GM12878 (cell line): ENCODE measurements around the gene LOXL3. TPM values are rescaled to one million over a fixed set of nuclear protein-coding genes. Genes with fewer than 3 reads are reported as not detected.

Experiments used
- ATAC-seq: fragments of 200-7000 bp; cut with Tn5 transposase; 3 replicates; pipeline ENCODE4 v1.9.1; 2020; ENCODE audit warnings: mild to moderate bottlenecking, moderate library complexity
- BruUV-seq: library from RNA; stranded (reverse); fragments of 400-500 nt; replicated peaks from 2 replicates; lab custom pipeline; 2021; lab: Mats Ljungman, UMichigan
- CTCF ChIA-PET: fragments of 300-600 bp; sonication (Branson Sonifier 250); formaldehyde crosslinking; extraction: SDS; loops from one replicate; lab custom pipeline; 2021; ENCODE audit warnings: inconsistent platforms; lab: Yijun Ruan, JAX
- POLR2A ChIA-PET: fragments of 350-600 bp; formaldehyde crosslinking; extraction: SDS; loops from one replicate; lab custom pipeline; 2021; ENCODE audit warnings: inconsistent platforms; lab: Charles Lee
- RAD21 ChIA-PET: fragments of 300-600 bp; sonication (Branson Sonifier 250); formaldehyde crosslinking; loops from one replicate; lab custom pipeline; 2023; ENCODE audit warnings: antibody characterized with exemption; ENCODE audit not compliant: unreplicated experiment; lab: Charles Lee
- SMC1A ChIA-PET: fragments of 300-600 bp; sonication (Branson Sonifier 250); formaldehyde crosslinking; loops from one replicate; lab custom pipeline; 2023; ENCODE audit not compliant: unreplicated experiment, uncharacterized antibody; lab: Charles Lee
- DNase-seq: peaks from one replicate; pipeline ENCODE4 v3.0.0-alpha.2; 2011; ENCODE audit warnings: low read depth, low spot score
- FAIRE-seq: peaks from 3 replicates; lab custom pipeline; 2011; peaks lifted over from hg19 to GRCh38; lab: Jason Lieb, UNC
- H2AFZ ChIP-seq: 2 replicates; pipeline ENCODE4 v1.6.0; 2011; ENCODE audit warnings: low read depth, low read length, control low read depth; ENCODE audit not compliant: control insufficient read depth
- H3K27ac ChIP-seq: 2 replicates; pipeline ENCODE4 v1.5.1; 2011; ENCODE audit warnings: control low read depth; ENCODE audit not compliant: control insufficient read depth, insufficient read depth
- H3K27me3 ChIP-seq, 2 experiments: replicated peaks in 1 of 2; 2 replicates each; pipeline versions ENCODE4 v1.6.0 to v1.6.1; 2011; ENCODE audit warnings: low read length in 1 of 2; ENCODE audit not compliant: control insufficient read depth in 2 of 2, insufficient read depth in 2 of 2
- H3K36me3 ChIP-seq, 2 experiments: 2 replicates each; pipeline ENCODE4 v1.5.1; 2011; ENCODE audit warnings: low read length in 1 of 2; ENCODE audit not compliant: control insufficient read depth in 2 of 2, insufficient read depth in 2 of 2
- H3K4me1 ChIP-seq: 2 replicates; pipeline ENCODE4 v1.6.1; 2011; ENCODE audit warnings: mild to moderate bottlenecking, low read length, moderate library complexity, mixed read lengths; ENCODE audit not compliant: control insufficient read depth, insufficient read depth
- H3K4me2 ChIP-seq: 2 replicates; pipeline ENCODE4 v1.6.0; 2011; ENCODE audit warnings: control low read depth; ENCODE audit not compliant: control insufficient read depth, insufficient read depth
- H3K4me3 ChIP-seq: fragments of 200-600 bp; sonication (generic); 2 replicates; pipeline ENCODE4 v1.5.1; 2016
- H3K79me2 ChIP-seq: 2 replicates; pipeline ENCODE4 v1.6.0; 2011; ENCODE audit warnings: low read length; ENCODE audit not compliant: control insufficient read depth, insufficient read depth
- H3K9ac ChIP-seq: 2 replicates; pipeline ENCODE4 v1.8.0; 2011; ENCODE audit warnings: low read length, control low read depth, mixed read lengths; ENCODE audit not compliant: control insufficient read depth, insufficient read depth
- H3K9me3 ChIP-seq: replicated peaks from 3 replicates; pipeline ENCODE4 v1.5.1; 2011; ENCODE audit warnings: mild to moderate bottlenecking, low read length; ENCODE audit not compliant: control insufficient read depth, insufficient read depth
- H4K20me1 ChIP-seq: 2 replicates; pipeline ENCODE4 v1.6.0; 2011; ENCODE audit not compliant: control insufficient read depth, insufficient read depth
- CEBPB ChIP-seq, 2 experiments: fragments of 150-350 bp in 1 of 2; IDR thresholded peaks; 2 replicates each; pipeline ENCODE4 v1.6.1; 2012 to 2014; ENCODE audit warnings: low read depth in 2 of 2, low read length in 2 of 2, borderline replicate concordance in 1 of 2, inconsistent platforms in 1 of 2
- CHD4 ChIP-seq: fragments of 200-600 bp; sonication (generic); IDR thresholded peaks from 2 replicates; pipeline ENCODE4 v1.6.1; 2016; ENCODE audit warnings: mild to moderate bottlenecking
- DPF2 ChIP-seq: fragments of 450-650 bp; IDR thresholded peaks from 2 replicates; pipeline ENCODE4 v1.6.1; 2017; ENCODE audit warnings: mild to moderate bottlenecking
- FOS ChIP-seq: IDR thresholded peaks from 3 replicates; pipeline ENCODE4 v1.6.1; 2011; ENCODE audit warnings: borderline replicate concordance; ENCODE audit not compliant: insufficient read length; ENCODE audit errors: extremely low read depth
- IRF5 ChIP-seq: fragments of 450-650 bp; IDR thresholded peaks from 2 replicates; pipeline ENCODE4 v1.6.1; 2017; ENCODE audit warnings: borderline replicate concordance
- JUNB ChIP-seq: IDR thresholded peaks from 2 replicates; pipeline ENCODE4 v1.6.1; 2016; ENCODE audit warnings: antibody characterized with exemption, mild to moderate bottlenecking
- LARP7 ChIP-seq: fragments of 450-650 bp; IDR thresholded peaks from 2 replicates; pipeline ENCODE4 v1.6.1; 2017; ENCODE audit warnings: mild to moderate bottlenecking
- NBN ChIP-seq: fragments of 450-650 bp; IDR thresholded peaks from 2 replicates; pipeline ENCODE4 v1.6.1; 2016
- NFIC ChIP-seq: IDR thresholded peaks from 2 replicates; pipeline ENCODE4 v1.6.1; 2012; ENCODE audit warnings: low read depth, mild to moderate bottlenecking, inconsistent platforms, low read length, moderate library complexity
- NFYA ChIP-seq: IDR thresholded peaks from 2 replicates; pipeline ENCODE4 v1.6.1; 2011; ENCODE audit warnings: low read depth, mild to moderate bottlenecking, low read length, improper control_type of control experiment, borderline replicate concordance
- REST ChIP-seq: IDR thresholded peaks from 2 replicates; pipeline ENCODE4 v1.6.1; 2012; ENCODE audit warnings: mild to moderate bottlenecking, low read depth, low read length
- RFX5 ChIP-seq: IDR thresholded peaks from 2 replicates; pipeline ENCODE4 v1.6.1; 2011; ENCODE audit warnings: low read depth, low read length, improper control_type of control experiment
- SPI1 ChIP-seq: IDR thresholded peaks from 2 replicates; pipeline ENCODE4 v1.6.1; 2011; ENCODE audit warnings: low read depth, mild to moderate bottlenecking, low read length, moderate library complexity, borderline replicate concordance; ENCODE audit not compliant: insufficient read depth
- STAT1 ChIP-seq: fragments of 450-650 bp; conservative IDR thresholded peaks from 2 replicates; pipeline ENCODE4 v1.6.1; 2014; ENCODE audit warnings: antibody characterized with exemption, mild to moderate bottlenecking
- TCF7 ChIP-seq: IDR thresholded peaks from 2 replicates; pipeline ENCODE4 v1.6.1; 2014; ENCODE audit warnings: antibody characterized with exemption, borderline replicate concordance
- ZNF384 ChIP-seq: IDR thresholded peaks from 2 replicates; pipeline ENCODE4 v1.6.1; 2012; ENCODE audit warnings: low read depth, mild to moderate bottlenecking, low read length, improper control_type of control experiment, borderline replicate concordance
- WGBS: methylation state at CpG from one replicate; pipeline ENCODE4 v1.1.6; 2016; ENCODE audit warnings: low lambda C conversion rate; ENCODE audit not compliant: insufficient replicate concordance, insufficient coverage; ENCODE audit errors: missing lambda C conversion rate; 5-methylcytosine and 5-hydroxymethylcytosine counted together
- in situ Hi-C: fragments of 300-500 bp; cut with MboI; formaldehyde crosslinking; loops from 9 replicates; pipeline ENCODE4 v1.14.3; 2018; ENCODE audit warnings: mixed read lengths
- intact Hi-C: fragments of 100-400 bp; cut with micrococcal nuclease; formaldehyde crosslinking; loops from one replicate; pipeline ENCODE4 v1.14.2; 2022; ENCODE audit not compliant: unreplicated experiment
- polyA plus RNA-seq, 11 experiments: library from polyadenylated mRNA; depleted of rRNA in 4 of 11; unstranded in 6 of 11; stranded (reverse) in 5 of 11; fragments of >200 nt; fragmentation: Nextera tagmentation in 4 of 11; fragmentation: Illumina TruSeq in 1 of 11; extraction: Ambion mirVana in 4 of 11; extraction: Trizol in 1 of 11; gene quantifications; 1 replicate in 1 of 11; 2 replicates in 10 of 11; pipeline versions ENCODE4 v1.2.1 to v1.2.3, GENCODE V29; 2011 to 2016; ENCODE audit warnings: inconsistent platforms in 2 of 11, missing spikeins in 2 of 11, low read depth in 1 of 11
- total RNA-seq, 4 experiments: library from RNA; depleted of rRNA in 3 of 4; stranded (reverse); fragments of >200 nt in 3 of 4; fragmentation: Illumina TruSeq in 1 of 4; extraction: Trizol in 1 of 4; gene quantifications; 2 replicates each; pipeline versions ENCODE4 v1.2.1 to v1.2.3, GENCODE V29; 2013 to 2021
- TF ChIP-seq, protein P1 (sequence below): fragments of 150-350 bp; IDR thresholded peaks from 2 replicates; pipeline ENCODE4 v1.6.1; 2014; ENCODE audit warnings: mild to moderate bottlenecking, low read depth, low read length

Gene LOXL3
- total and polyA plus RNA-seq, 10 of the 15 experiments (the other 5 are each of a cell fraction or from before 2014, with no cell fraction given), result 6.2 to 40.9 (median 23.3) TPM

GRCh38 chr2:74529357-74530238 lies 24.1 kb downstream of the LOXL3 start, which contains the start of the genes AUP1 and HTRA2:
Gene AUP1, minus strand, starts transcription at chr2:74529706. Its CDS starts 77 bp downstream, at chr2:74529629.
Gene HTRA2, plus strand, starts transcription at chr2:74529933. Its CDS starts 74 bp downstream, at chr2:74530007.
- SMC1A ChIA-PET, result interaction anchor here (1.2 to 9.9 kb wide), 11 partner anchors 10 to 89 kb away, joined by 3 to 208 read pairs (median 13); partner anchors contain the start of gene PCGF1
- CTCF ChIA-PET, result interaction anchor here (0.7 to 10.4 kb wide), 9 partner anchors 16 to 71 kb away, joined by 3 to 226 read pairs (median 11); partner anchors contain the start of genes CCDC142, PCGF1, TTC31 and WBP1
- Histone ChIP-seq H3K9me3 (no peaks in the 10 kb centered on the region), H3K4me3 (peak within 1 kb of the TSS; percentile 94), H3K4me2 (peak within 1 kb of the TSS; percentile 95), H3K36me3 (peaks cover 19 to 43% of the 10 kb centered on the region in 2 experiments), H3K27me3 (no peaks in the 10 kb centered on the region), H3K4me1 (peaks cover 33% of the 10 kb centered on the region), H2AFZ (peak within 1 kb of the TSS; percentile 84), H3K79me2 (peaks cover 50% of the 10 kb centered on the region), H3K27ac (peak within 1 kb of the TSS; percentile 96), H4K20me1 (no peaks in the 10 kb centered on the region), H3K9ac (peak within 1 kb of the TSS; percentile 98)
- POLR2A ChIA-PET, result interaction anchor here (0.8 to 5.4 kb wide), 15 partner anchors 9 to 74 kb away, joined by 3 to 66 read pairs (median 8); partner anchors contain the start of genes CCDC142, INO80B, PCGF1 and TTC31
- FAIRE-seq (peak; percentile 96), DNase-seq (peak; percentile 96), ATAC-seq (peak; percentile 90)
- BruUV-seq, result no TSS peak
- under 1% methylated on average over 81 of the region's 87 CpGs for WGBS
- intact Hi-C loops, result loop anchor here (1.0 kb wide), 5 partner anchors 22 to 75 kb away; partner anchors contain the start of genes DOK1, PCGF1 and WBP1
- RAD21 ChIA-PET, result interaction anchor here (1.1 to 7.5 kb wide), 15 partner anchors 9 to 108 kb away, joined by 3 to 158 read pairs (median 12); partner anchors contain the start of genes C2orf81, CCDC142, LOXL3 and PCGF1
- in situ Hi-C loops, result no loop called here
- TF ChIP-seq, protein P1, sequence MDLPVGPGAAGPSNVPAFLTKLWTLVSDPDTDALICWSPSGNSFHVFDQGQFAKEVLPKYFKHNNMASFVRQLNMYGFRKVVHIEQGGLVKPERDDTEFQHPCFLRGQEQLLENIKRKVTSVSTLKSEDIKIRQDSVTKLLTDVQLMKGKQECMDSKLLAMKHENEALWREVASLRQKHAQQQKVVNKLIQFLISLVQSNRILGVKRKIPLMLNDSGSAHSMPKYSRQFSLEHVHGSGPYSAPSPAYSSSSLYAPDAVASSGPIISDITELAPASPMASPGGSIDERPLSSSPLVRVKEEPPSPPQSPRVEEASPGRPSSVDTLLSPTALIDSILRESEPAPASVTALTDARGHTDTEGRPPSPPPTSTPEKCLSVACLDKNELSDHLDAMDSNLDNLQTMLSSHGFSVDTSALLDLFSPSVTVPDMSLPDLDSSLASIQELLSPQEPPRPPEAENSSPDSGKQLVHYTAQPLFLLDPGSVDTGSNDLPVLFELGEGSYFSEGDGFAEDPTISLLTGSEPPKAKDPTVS, result no peak
- TF ChIP-seq DPF2 (no peak), FOS (no peak), TCF7 (peak; percentile 73; the same call in 1 of the 2 replicates), CEBPB (IDR thresholded peaks at IDR 0.05; ENCODE audit: borderline replicate concordance in 1 of 2, low read depth in 2 of 2, low read length in 2 of 2) (no peak), RFX5 (no peak), JUNB (no peak), STAT1 (no peak), REST (no peak), NFIC (no peak), NFYA (no peak), IRF5 (no peak), NBN (peak; percentile 57; the same call in 1 of the 2 replicates), ZNF384 (no peak), SPI1 (no peak), LARP7 (peak; percentile 85; the same call in 1 of the 2 replicates), CHD4 (no peak)
